ENCODE data around the gene KAZN.

DNA sequence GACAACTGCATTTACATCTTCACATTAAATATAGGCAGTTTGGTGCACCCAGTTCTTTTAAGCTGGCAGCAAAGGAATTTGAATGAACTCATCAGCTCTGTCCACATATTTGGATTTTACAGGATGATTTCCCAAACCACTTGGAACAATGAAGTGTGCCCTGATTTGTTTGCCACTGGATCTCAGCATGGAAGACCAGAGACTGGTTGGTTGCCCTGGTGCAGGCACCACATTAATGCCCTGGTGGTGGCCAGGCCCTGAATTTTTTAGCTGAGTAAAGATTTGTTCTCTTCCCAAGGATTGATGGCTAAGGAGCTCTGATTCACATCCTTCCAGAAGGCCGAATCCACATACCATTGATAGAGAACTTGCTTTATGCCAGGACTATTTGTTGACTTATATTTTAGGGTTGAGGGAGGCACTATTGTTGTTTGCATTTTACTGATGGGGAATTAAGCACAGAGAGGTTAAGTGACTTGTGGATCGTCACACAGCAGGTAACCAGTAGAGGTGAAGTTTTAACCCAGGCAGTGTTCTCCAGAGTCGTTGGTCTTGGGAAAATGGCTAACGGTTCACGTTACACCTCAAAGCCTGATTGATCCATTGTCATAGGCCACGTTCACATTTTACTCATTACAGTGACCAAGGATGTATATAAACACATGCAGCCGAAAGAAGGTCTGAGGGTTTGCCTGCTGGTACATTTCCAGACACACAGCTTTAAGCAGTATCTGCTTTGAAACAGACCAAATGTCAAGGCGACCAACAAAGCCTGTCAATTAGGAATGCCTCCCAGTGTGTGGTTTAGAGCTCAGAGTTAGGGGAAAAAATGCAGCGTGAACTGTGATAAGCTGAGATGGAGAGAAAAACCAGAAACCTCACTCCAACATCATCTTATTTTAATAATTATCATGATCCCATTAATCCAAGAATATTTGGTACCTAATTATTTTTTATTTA lies 50.7 kb downstream of the KAZN start:
- no peak for TF ChIP-seq CEBPB (IDR thresholded peaks at IDR 0.05)
- TF ChIP-seq RAD21 (IDR thresholded peaks at IDR 0.05; ENCODE audit: low read depth): no peak
- no peak for TF ChIP-seq ZBTB7A (IDR thresholded peaks at IDR 0.05; ENCODE audit: low read depth)
- no peak for TF ChIP-seq FOXM1 (IDR thresholded peaks at IDR 0.05; ENCODE audit: borderline replicate concordance, low read depth)
- TF ChIP-seq, protein P1, sequence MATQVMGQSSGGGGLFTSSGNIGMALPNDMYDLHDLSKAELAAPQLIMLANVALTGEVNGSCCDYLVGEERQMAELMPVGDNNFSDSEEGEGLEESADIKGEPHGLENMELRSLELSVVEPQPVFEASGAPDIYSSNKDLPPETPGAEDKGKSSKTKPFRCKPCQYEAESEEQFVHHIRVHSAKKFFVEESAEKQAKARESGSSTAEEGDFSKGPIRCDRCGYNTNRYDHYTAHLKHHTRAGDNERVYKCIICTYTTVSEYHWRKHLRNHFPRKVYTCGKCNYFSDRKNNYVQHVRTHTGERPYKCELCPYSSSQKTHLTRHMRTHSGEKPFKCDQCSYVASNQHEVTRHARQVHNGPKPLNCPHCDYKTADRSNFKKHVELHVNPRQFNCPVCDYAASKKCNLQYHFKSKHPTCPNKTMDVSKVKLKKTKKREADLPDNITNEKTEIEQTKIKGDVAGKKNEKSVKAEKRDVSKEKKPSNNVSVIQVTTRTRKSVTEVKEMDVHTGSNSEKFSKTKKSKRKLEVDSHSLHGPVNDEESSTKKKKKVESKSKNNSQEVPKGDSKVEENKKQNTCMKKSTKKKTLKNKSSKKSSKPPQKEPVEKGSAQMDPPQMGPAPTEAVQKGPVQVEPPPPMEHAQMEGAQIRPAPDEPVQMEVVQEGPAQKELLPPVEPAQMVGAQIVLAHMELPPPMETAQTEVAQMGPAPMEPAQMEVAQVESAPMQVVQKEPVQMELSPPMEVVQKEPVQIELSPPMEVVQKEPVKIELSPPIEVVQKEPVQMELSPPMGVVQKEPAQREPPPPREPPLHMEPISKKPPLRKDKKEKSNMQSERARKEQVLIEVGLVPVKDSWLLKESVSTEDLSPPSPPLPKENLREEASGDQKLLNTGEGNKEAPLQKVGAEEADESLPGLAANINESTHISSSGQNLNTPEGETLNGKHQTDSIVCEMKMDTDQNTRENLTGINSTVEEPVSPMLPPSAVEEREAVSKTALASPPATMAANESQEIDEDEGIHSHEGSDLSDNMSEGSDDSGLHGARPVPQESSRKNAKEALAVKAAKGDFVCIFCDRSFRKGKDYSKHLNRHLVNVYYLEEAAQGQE (IDR thresholded peaks at IDR 0.05; ENCODE audit: low read depth): no peak
- TF ChIP-seq EGR1 (IDR thresholded peaks at IDR 0.05): no peak
- no peak for TF ChIP-seq EP300 (IDR thresholded peaks at IDR 0.05; ENCODE audit: borderline replicate concordance)
- TF ChIP-seq YY1 (IDR thresholded peaks at IDR 0.05; ENCODE audit: low read depth): no peak
- no peak for TF ChIP-seq TAF1 (IDR thresholded peaks at IDR 0.05; ENCODE audit: low read depth)
- no peak for TF ChIP-seq TEAD4 (IDR thresholded peaks at IDR 0.05)
- TF ChIP-seq, protein P2, sequence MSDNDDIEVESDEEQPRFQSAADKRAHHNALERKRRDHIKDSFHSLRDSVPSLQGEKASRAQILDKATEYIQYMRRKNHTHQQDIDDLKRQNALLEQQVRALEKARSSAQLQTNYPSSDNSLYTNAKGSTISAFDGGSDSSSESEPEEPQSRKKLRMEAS (IDR thresholded peaks at IDR 0.05): no peak
- TF ChIP-seq CREB1 (IDR thresholded peaks at IDR 0.05; ENCODE audit: low read depth): no peak
- no peak for TF ChIP-seq TCF12 (IDR thresholded peaks at IDR 0.05; ENCODE audit: low read depth)
- TF ChIP-seq NFIC (IDR thresholded peaks at IDR 0.05): no peak
